ENCODE data around the gene PDCD2. TPM values are rescaled to one million over a fixed set of nuclear protein-coding genes. Genes with fewer than 3 reads are reported as not detected.
A peak's percentile ranks its signal among the peaks of the same experiment; 100 is the strongest.
"Not testable (repeated sequence)": the region's sequence is repeated elsewhere in the genome, so short reads cannot be mapped to it uniquely, and the experiment has no call there.

PDCD2 gene
- total RNA-seq, 1 donor from 2014 or later: 46.5 TPM

DNA sequence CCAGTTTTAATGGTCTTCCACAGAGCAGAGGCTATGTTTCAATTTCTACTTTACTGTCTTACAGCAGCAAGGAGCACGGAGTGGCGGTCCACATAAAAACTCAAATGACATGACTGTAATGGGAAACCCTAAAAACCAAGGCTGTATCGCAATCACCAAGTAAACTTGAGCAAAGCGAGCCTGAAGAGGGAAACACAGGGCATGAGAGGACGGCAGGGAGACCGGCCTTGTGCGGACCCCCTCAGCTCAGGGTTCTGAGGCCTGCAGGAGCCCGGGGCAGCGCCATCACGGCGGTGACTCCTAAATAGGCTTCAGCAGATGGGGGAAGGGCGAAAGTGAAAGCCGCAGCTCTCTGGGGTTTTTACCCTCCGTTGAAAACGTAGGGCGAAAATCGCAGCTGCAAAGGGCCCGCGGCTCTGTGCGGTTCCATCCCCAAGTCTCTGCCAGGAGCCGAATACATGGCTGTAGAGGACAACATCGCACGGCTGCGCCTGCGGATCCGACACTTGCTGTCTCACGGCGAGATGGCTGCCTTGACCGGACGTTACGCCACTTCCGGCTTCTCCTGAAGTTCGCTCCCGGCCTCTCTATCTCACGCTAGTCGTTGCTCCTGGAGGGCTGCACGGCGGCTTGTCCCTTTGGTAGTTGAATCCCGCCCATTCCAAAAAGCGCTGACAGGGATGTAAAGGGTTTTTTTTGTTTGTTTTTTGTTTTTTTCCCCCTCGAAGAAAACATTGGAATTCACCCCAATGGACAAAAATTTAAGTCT is 31.5 kb downstream of the PDCD2 start, which contains the start of gene PSMB1:
PSMB1 (minus strand) TSS at position 543 of the 769 bp plus-strand sequence; CDS start at position 478, 65 bp downstream.
- peak; percentile 71 for ATAC-seq

GRCh38 chr6:170545405-170545804 is 39.0 kb downstream of the PDCD2 start:
- ATAC-seq: no peak

DNA sequence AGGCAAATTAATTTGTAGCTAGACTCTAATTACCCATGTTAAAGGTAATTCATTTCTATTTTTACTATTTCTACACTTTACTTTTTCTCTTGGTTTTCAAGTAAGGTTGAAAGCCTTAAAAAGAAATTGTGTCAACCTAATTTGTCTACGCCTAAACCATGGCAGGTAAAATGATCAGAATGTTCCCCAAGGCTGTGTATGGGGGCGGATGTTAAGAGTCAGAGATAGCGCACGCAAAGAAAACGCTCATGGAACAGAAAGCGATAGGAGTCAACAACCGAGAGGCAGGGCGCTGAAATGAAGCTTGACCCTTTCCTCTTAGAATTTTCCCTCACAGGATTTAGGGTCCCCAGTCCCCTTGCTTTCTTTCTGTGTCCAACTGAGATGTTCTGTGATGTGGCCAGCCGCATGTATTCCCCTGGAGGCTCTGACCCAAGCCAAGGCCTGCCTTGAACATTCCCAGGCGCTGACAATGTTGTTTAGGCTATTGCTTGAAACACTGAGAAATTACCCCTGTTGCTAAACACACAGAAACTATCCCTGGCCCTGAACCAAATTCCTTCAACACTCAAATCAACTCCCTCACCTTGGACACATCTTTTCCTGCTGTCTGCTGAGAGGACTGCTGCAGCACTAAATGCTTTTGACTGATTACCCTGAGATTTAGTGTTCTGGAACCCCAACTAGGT is 42.3 kb downstream of the PDCD2 start:
- no peak for ATAC-seq

DNA sequence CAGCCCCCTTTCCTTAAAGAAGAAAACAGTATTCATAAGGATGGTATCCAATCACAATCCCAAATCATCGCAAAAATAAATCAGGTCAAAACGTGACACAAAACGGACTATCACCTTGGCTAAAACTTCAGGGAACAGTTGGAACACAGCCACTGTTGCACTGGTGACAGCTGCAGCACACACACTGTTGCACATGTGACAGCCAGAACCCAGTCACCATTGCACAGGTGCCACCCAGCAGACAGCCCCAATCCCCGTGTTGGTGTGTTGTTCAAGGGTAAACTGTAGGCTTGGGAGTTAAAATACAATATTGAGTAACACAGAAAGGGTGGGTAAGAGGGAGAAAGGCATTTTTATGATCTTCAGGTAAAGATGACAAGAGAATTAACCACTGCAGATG is 47.1 kb downstream of the PDCD2 start:
- ATAC-seq: no peak

DNA sequence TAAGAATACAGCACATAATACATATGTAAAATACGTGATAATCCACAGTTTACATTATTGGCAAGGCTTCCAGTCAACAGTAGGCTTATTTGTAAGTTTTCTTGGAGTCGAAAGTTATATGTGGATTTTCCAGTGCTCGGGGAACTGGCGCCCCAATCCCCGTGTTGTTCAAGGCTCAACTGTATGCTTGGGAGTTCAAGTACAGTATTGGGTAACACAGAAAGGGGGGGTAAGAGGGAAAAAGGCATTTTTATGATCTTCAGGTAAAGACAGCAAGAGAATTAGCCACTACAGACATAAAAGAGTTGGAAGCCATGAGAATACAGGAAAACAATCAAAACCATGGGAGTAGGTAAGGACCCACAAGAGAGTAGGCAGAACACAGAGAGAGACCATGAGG is 47.8 kb downstream of the PDCD2 start:
- no peak for ATAC-seq

- ATAC-seq: no peak
These were observed 49.4 kb downstream of the PDCD2 start for GRCh38 chr6:170535004-170535403.

DNA sequence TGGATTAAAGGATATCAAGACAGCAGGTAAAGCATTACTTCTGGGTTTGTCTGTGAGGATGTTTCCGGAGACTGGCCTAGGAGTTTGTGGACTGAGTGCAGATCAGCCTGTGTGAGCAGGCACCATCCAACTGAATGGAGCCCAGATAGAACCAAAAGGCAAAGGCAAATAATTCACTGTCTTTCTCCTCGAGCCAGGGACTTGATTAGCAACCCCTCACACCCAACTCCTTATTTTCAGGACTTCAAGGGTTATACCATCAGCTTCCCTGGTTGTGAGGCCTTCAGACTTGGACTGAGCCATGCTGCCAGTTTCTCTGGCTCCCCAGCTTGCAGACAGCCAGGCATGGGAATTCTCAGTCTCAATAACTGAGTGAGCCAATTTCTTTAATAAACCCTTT is 50.6 kb downstream of the PDCD2 start:
- ATAC-seq: no peak

DNA sequence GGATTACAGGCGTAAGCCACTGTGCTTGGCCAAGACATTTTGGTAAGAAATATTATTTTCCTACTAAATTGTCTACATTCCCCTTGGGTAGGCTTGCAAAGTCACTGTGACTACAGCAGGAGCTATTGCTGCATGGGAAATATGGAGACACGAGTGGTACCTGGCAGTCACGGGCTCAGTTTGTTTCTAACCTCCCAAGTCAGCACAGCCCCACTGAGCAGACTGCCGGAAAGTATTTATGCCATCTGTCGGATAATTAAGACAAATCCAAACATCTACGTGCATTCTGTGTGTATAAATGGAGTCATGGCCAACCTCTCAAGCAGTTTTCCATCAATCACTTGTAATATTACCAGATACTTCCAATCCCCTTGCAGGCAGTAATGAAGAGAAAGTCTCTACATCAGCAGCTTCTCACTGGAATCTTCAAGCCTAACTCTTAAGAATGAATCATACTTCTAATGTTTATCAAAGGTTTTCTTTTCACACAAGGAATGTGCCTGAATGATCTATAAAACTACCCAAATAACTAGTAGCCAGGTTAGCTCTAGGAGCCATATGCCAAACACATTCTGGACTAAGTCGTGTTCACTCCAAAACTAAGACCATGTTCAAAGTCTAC is 51.5 kb downstream of the PDCD2 start:
- no peak for ATAC-seq

DNA sequence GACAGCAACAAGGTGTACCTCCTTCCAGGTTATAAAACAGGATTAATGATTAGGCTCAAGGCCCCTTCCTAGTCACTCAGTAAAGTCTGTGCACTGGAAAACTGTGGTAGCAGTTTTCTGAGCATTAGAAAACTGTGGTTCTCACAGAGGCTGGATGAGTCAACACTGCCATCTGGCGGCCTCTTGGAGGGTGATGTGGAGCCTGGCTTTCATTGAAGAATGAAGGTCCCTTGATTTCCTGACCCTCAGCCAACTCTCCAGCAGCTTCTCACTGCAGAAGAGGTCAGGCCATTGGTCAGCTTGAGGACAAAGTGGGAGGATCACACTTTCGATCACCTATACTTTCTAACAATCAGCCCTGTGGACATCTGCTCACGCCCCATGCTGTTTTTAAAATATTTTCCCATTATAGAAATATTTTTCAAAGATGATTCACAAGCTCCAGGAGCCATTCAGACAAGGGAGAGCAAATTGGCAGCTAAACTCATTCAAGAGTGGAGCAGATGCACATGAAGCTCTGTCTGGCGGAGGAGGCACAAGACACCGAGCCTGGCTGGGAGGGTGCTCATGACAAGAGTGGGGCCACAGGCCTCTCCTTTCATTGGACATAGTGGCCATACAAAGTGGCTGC is 54.5 kb downstream of the PDCD2 start:
- peak; percentile 84 for ATAC-seq

- not testable (repeated sequence) for ATAC-seq
These were observed 56.4 kb downstream of the PDCD2 start for GRCh38 chr6:170527995-170528394.

DNA sequence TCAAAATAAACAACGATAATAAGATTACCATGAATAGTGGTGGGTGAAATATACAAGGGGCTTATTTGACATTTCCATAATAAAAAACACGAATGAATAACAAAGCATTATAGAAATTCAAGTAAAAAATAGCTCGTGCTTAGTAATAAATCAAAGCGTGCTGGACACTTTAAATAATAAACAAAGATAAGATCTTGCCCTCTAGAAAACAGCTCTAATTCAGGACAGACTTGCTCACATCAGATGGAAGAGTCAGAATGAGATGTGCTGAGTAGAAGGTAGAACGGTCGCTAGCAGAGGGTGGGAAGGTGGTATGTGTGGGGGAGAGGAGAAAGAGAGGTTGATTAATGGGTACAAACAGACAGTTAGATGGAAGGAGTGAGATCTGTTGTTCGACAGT is 58.6 kb downstream of the PDCD2 start:
- ATAC-seq: no peak

Other genes starting within 250 kb of the PDCD2 start
- gene PSMB1, start 31.3 kb downstream of the PDCD2 start, total RNA-seq: 117 TPM
- 8.0 TPM for gene TBP, start 30.3 kb downstream of the PDCD2 start, total RNA-seq

All from esophagus mucosa (tissue), 1 donor.